Keratinocyte (primary cell): ENCODE results near the gene ANKMY1. TPM values are rescaled to one million over a fixed set of nuclear protein-coding genes. Genes with fewer than 3 reads are reported as not detected.

Source experiments
- DNase-seq: peaks from one replicate; pipeline ENCODE4 v3.0.0-alpha.2; 2011; ENCODE audit warnings: low read depth, missing footprints, low spot score
- FAIRE-seq: peaks from 2 replicates; lab custom pipeline; 2011; peaks lifted over from hg19 to GRCh38; lab: Jason Lieb, UNC
- H2AFZ ChIP-seq: 2 replicates; pipeline ENCODE4 v1.6.0; 2012; ENCODE audit warnings: low read length, control low read depth, inconsistent platforms; ENCODE audit not compliant: control insufficient read depth
- H3K27ac ChIP-seq: 2 replicates; pipeline ENCODE4 v1.5.1; 2011; ENCODE audit warnings: low read length; ENCODE audit not compliant: control insufficient read depth, insufficient read depth
- H3K27me3 ChIP-seq: 3 replicates; pipeline ENCODE4 v1.6.0; 2011; ENCODE audit warnings: low read length; ENCODE audit not compliant: control insufficient read depth, insufficient read depth; ENCODE audit errors: extremely low read depth
- H3K36me3 ChIP-seq, 2 experiments: 2 replicates in 1 of 2; 3 replicates in 1 of 2; pipeline ENCODE4 v1.5.1; 2011; ENCODE audit warnings: low read length in 2 of 2, mild to moderate bottlenecking in 1 of 2; ENCODE audit not compliant: control insufficient read depth in 2 of 2, insufficient read depth in 2 of 2; ENCODE audit errors: extremely low read depth in 1 of 2
- H3K4me1 ChIP-seq: 3 replicates; pipeline ENCODE4 v1.5.1; 2011; ENCODE audit warnings: low read length; ENCODE audit not compliant: control insufficient read depth, insufficient read depth; ENCODE audit errors: extremely low read depth
- H3K4me2 ChIP-seq: 3 replicates; pipeline ENCODE4 v1.6.0; 2011; ENCODE audit warnings: low read depth, low read length; ENCODE audit not compliant: control insufficient read depth, insufficient read depth; ENCODE audit errors: extremely low read depth
- H3K4me3 ChIP-seq, 3 experiments: fragments of 200-600 bp in 1 of 3; sonication (generic) in 1 of 3; 2 replicates in 2 of 3; 3 replicates in 1 of 3; pipeline ENCODE4 v1.5.1; 2011 to 2016; ENCODE audit warnings: low read length in 3 of 3, mild to moderate bottlenecking in 3 of 3, control low read depth in 2 of 3, inconsistent platforms in 1 of 3, low read depth in 1 of 3, mixed read lengths in 1 of 3, mixed run types in 1 of 3, moderate library complexity in 1 of 3; ENCODE audit not compliant: control insufficient read depth in 2 of 3, insufficient read depth in 2 of 3; ENCODE audit errors: extremely low read depth in 1 of 3
- H3K79me2 ChIP-seq: 2 replicates; pipeline ENCODE4 v1.6.0; 2012; ENCODE audit warnings: low read length; ENCODE audit not compliant: control insufficient read depth, insufficient read depth
- H3K9ac ChIP-seq: 3 replicates; pipeline ENCODE4 v1.6.0; 2011; ENCODE audit warnings: low read length; ENCODE audit not compliant: control insufficient read depth, insufficient read depth; ENCODE audit errors: extremely low read depth
- H3K9me1 ChIP-seq: 3 replicates; pipeline ENCODE4 v1.6.0; 2011; ENCODE audit warnings: low read length; ENCODE audit not compliant: control insufficient read depth, insufficient read depth; ENCODE audit errors: extremely low read depth
- H3K9me3 ChIP-seq: 2 replicates; pipeline ENCODE4 v1.5.1; 2012; ENCODE audit warnings: low read depth, low read length; ENCODE audit not compliant: control insufficient read depth
- H4K20me1 ChIP-seq: 3 replicates; pipeline ENCODE4 v1.6.0; 2011; ENCODE audit warnings: low read length; ENCODE audit not compliant: control insufficient read depth, insufficient read depth; ENCODE audit errors: extremely low read depth
- CTCF ChIP-seq, 3 experiments: IDR thresholded peaks in 1 of 3; conservative IDR thresholded peaks in 1 of 3; optimal IDR thresholded peaks in 1 of 3; 2 replicates in 2 of 3; 3 replicates in 1 of 3; pipeline versions ENCODE3 to v1.5.1; 2011; ENCODE audit warnings: low read length in 3 of 3, mild to moderate bottlenecking in 3 of 3, moderate library complexity in 2 of 3, control low read depth in 1 of 3, inconsistent platforms in 1 of 3; ENCODE audit not compliant: insufficient read depth in 2 of 3; ENCODE audit errors: extremely low read depth in 1 of 3
- EZH2 ChIP-seq: IDR thresholded peaks from one replicate; pipeline ENCODE4 v1.6.1; 2012; ENCODE audit warnings: inconsistent platforms, mild to moderate bottlenecking, low read length, moderate library complexity
- dilution Hi-C: fragments of 300-500 bp; cut with MboI; formaldehyde crosslinking; loops from one replicate; pipeline ENCODE4 v1.7.0; 2020; ENCODE audit warnings: low sequenced_read_pairs; ENCODE audit not compliant: extremely low pct_ligation_motif_present
- polyA plus RNA-seq, 5 experiments: library from polyadenylated mRNA; depleted of rRNA in 3 of 5; stranded (reverse) in 3 of 5; stranded (forward) in 1 of 5; unstranded in 1 of 5; fragments of >200 nt; gene quantifications; 1 replicate in 1 of 5; 2 replicates in 3 of 5; 3 replicates in 1 of 5; pipeline versions ENCODE4 v1.2.1 to v1.2.3, GENCODE V29; 2011 to 2012; ENCODE audit warnings: missing spikeins in 2 of 5, low read depth in 1 of 5, low replicate concordance in 1 of 5

The ANKMY1 gene
- polyA plus RNA-seq, 1 donor (not counting 4 experiments of a cell fraction or from before 2014, with no cell fraction given), result 3.3 TPM

GRCh38 chr2:240469239-240469636 is 88.5 kb downstream of the ANKMY1 start:
- dilution Hi-C loops, result no loop called here
- peaks cover 3 to 4% of the 10 kb centered on the region in 2 experiments for H3K36me3 ChIP-seq
- peaks cover 12% of the 10 kb centered on the region for H3K27me3 ChIP-seq
- H3K4me1 ChIP-seq, result peaks cover 4% of the 10 kb centered on the region
- no peaks in the 10 kb centered on the region for H3K79me2 ChIP-seq
- no peak for FAIRE-seq
- no peak for DNase-seq
- H3K9ac ChIP-seq, result no peak overlapping the region
- no peak overlapping the region for H3K27ac ChIP-seq
- H3K4me3 ChIP-seq, result no peak overlapping the region
- H2AFZ ChIP-seq, result no peak overlapping the region
- peaks cover 5% of the 10 kb centered on the region for H4K20me1 ChIP-seq
- TF ChIP-seq EZH2 (no peak), CTCF (optimal IDR thresholded peaks at IDR 0.05 in 1 of 3, IDR thresholded peaks at IDR 0.05 in 1 of 3, conservative IDR thresholded peaks at IDR 0.05 in 1 of 3; ENCODE audit: extremely low read depth in 1 of 3, insufficient read depth in 2 of 3, low read length in 3 of 3) (peak in 1 of 3 experiments; percentile 17)
- H3K4me2 ChIP-seq, result no peak overlapping the region
- no peaks in the 10 kb centered on the region for H3K9me3 ChIP-seq
- no peaks in the 10 kb centered on the region for H3K9me1 ChIP-seq

GRCh38 chr2:240468303-240469238 is 89.2 kb downstream of the ANKMY1 start:
- no peak for DNase-seq
- FAIRE-seq, result no peak

More at GRCh38 chr2:240468303-240469238, 89.2 kb downstream of the ANKMY1 start:
- Histone ChIP-seq H3K27ac (no peak overlapping the region), H3K4me1 (peaks cover 4% of the 10 kb centered on the region), H3K27me3 (peaks cover 12% of the 10 kb centered on the region), H3K9me3 (no peaks in the 10 kb centered on the region), H4K20me1 (peaks cover 5% of the 10 kb centered on the region), H3K36me3 (peaks cover 9 to 10% of the 10 kb centered on the region in 2 experiments), H3K4me2 (no peak overlapping the region), H3K9ac (no peak overlapping the region), H3K4me3 (no peak overlapping the region), H2AFZ (no peak overlapping the region), H3K9me1 (peaks cover 2% of the 10 kb centered on the region), H3K79me2 (no peaks in the 10 kb centered on the region)
- dilution Hi-C loops, result no loop called here
- TF ChIP-seq CTCF (optimal IDR thresholded peaks at IDR 0.05 in 1 of 3, IDR thresholded peaks at IDR 0.05 in 1 of 3, conservative IDR thresholded peaks at IDR 0.05 in 1 of 3; ENCODE audit: extremely low read depth in 1 of 3, insufficient read depth in 2 of 3, low read length in 3 of 3) (no peak), EZH2 (no peak)
